Measurements from ENCODE around the gene ZHX3. TPM values are rescaled to one million over a fixed set of nuclear protein-coding genes. Genes with fewer than 3 reads are reported as not detected.

Gene ZHX3
- total RNA-seq, 4 donors from 2014 or later = 19.2 to 32.9 (median 31.4) TPM

- 88% methylated on average over 41 of the region's 45 CpGs for WGBS
Observed at GRCh38 chr20:41361757-41362747, 44.5 kb upstream of the ZHX3 start.

GRCh38 chr20:41360831-41361756 is 43.6 kb upstream of the ZHX3 start:
- Histone ChIP-seq H3K27ac (no peak overlapping the region), H3K4me3 (no peak overlapping the region), H3K27me3 (peaks cover 18% of the 10 kb centered on the region), H3K36me3 (peaks cover 32% of the 10 kb centered on the region), H3K4me1 (peaks cover 6% of the 10 kb centered on the region), H3K9me3 (no peaks in the 10 kb centered on the region)
- no peak for DNase-seq (ENCODE audit: low spot score in 2 of 2)
- no peak for TF ChIP-seq CTCF (IDR thresholded peaks at IDR 0.05)
- no peak for TF ChIP-seq POLR2AphosphoS5 (IDR thresholded peaks at IDR 0.05)
- no peak for TF ChIP-seq EP300 (IDR thresholded peaks at IDR 0.05)
- TF ChIP-seq POLR2A (IDR thresholded peaks at IDR 0.05) = no peak
- 82% methylated on average over 14 of the region's 22 CpGs for WGBS

More at GRCh38 chr20:41361757-41362747, 44.5 kb upstream of the ZHX3 start:
- DNase-seq (ENCODE audit: low spot score in 2 of 2) = no peak
- no peak for TF ChIP-seq CTCF (IDR thresholded peaks at IDR 0.05)
- no peak for TF ChIP-seq POLR2AphosphoS5 (IDR thresholded peaks at IDR 0.05)
- TF ChIP-seq EP300 (IDR thresholded peaks at IDR 0.05) = no peak
- TF ChIP-seq POLR2A (IDR thresholded peaks at IDR 0.05) = no peak
- H3K36me3 ChIP-seq = peaks cover 22% of the 10 kb centered on the region
- no peak overlapping the region for H3K27ac ChIP-seq
- H3K4me3 ChIP-seq = no peak overlapping the region
- no peaks in the 10 kb centered on the region for H3K9me3 ChIP-seq
- peaks cover 14% of the 10 kb centered on the region for H3K4me1 ChIP-seq
- peaks cover 26% of the 10 kb centered on the region for H3K27me3 ChIP-seq

GRCh38 chr20:41359541-41360011 is 42.0 kb upstream of the ZHX3 start:
- no peak for DNase-seq (ENCODE audit: low spot score in 2 of 2)
- 61% methylated on average over 8 of the region's 9 CpGs for WGBS
- Histone ChIP-seq H3K9me3 (no peaks in the 10 kb centered on the region), H3K27me3 (peaks cover 3% of the 10 kb centered on the region), H3K4me3 (no peak overlapping the region), H3K36me3 (peaks cover 46% of the 10 kb centered on the region), H3K4me1 (no peaks in the 10 kb centered on the region), H3K27ac (peak overlapping the region; percentile 2)
- no peak for TF ChIP-seq EP300 (IDR thresholded peaks at IDR 0.05)
- no peak for TF ChIP-seq CTCF (IDR thresholded peaks at IDR 0.05)
- TF ChIP-seq POLR2AphosphoS5 (IDR thresholded peaks at IDR 0.05) = no peak
- TF ChIP-seq POLR2A (IDR thresholded peaks at IDR 0.05) = no peak

GRCh38 chr20:41358717-41359116 is 41.2 kb upstream of the ZHX3 start:
- no peaks in the 10 kb centered on the region for H3K27me3 ChIP-seq
- DNase-seq (ENCODE audit: low spot score in 2 of 2) = no peak
- no peak overlapping the region for H3K4me3 ChIP-seq
- H3K36me3 ChIP-seq = peaks cover 54% of the 10 kb centered on the region
- H3K9me3 ChIP-seq = no peaks in the 10 kb centered on the region
- no peaks in the 10 kb centered on the region for H3K4me1 ChIP-seq
- WGBS = 86% methylated on average over 4 of the region's 7 CpGs
- H3K27ac ChIP-seq = no peak overlapping the region
- TF ChIP-seq CTCF (IDR thresholded peaks at IDR 0.05) (no peak), POLR2AphosphoS5 (IDR thresholded peaks at IDR 0.05) (no peak)

Data from suprapubic skin (tissue), 4 donors.